Skeletal muscle satellite cell (primary cell): ENCODE data around the gene PARD3.
A peak's percentile ranks its signal among the peaks of the same experiment; 100 is the strongest.
"Not testable (repeated sequence)": the region's sequence is repeated elsewhere in the genome, so short reads cannot be mapped to it uniquely, and the experiment has no call there.

ENCODE experiments used
- H3K27me3 ChIP-seq: 2 replicates; pipeline ENCODE4 v1.7.0; 2013; ENCODE audit warnings: low read length; ENCODE audit not compliant: control insufficient read depth, insufficient read depth
- H3K36me3 ChIP-seq: 2 replicates; pipeline ENCODE4 v1.7.0; 2013; ENCODE audit warnings: mild to moderate bottlenecking, control low read depth, low read length; ENCODE audit not compliant: insufficient read depth
- H3K4me1 ChIP-seq: 2 replicates; pipeline ENCODE4 v1.7.0; 2013; ENCODE audit warnings: low read length; ENCODE audit not compliant: control insufficient read depth, insufficient read depth
- H3K4me2 ChIP-seq: 2 replicates; pipeline ENCODE4 v1.7.0; 2013; ENCODE audit warnings: mild to moderate bottlenecking, low read length
- H3K4me3 ChIP-seq: 2 replicates; pipeline ENCODE4 v1.7.0; 2013; ENCODE audit warnings: low read length
- H3K9ac ChIP-seq: 2 replicates; pipeline ENCODE4 v1.7.0; 2013; ENCODE audit warnings: mild to moderate bottlenecking, low read depth, low read length, moderate library complexity
- H3K9me3 ChIP-seq: replicated peaks from 2 replicates; pipeline ENCODE4 v1.7.0; 2013; ENCODE audit warnings: mild to moderate bottlenecking, control low read depth, low read length

PARD3 gene

DNA sequence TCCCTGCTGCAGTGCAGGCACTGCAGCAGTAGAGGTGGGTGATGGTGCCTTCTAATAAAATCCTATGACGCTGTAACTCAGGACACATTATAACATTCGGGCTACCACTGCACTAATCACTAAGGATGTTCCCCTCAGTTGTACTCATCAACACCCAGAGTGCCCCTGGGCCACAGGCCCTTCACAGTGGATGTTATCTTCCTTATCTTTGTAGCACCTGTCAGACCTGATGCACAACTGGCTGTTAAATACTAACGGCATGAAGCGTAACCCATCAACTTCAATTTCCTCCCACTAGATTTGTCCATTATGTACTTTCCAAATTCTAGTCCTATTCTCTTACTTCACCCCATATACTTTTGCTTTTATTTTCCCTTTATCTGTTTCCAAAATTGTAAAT, 66.3 kb downstream of the PARD3 start:
- Histone ChIP-seq H3K36me3 (no peaks in the 10 kb centered on the region), H3K4me3 (no peak overlapping the region), H3K27me3 (no peaks in the 10 kb centered on the region), H3K9ac (no peak overlapping the region), H3K9me3 (no peaks in the 10 kb centered on the region), H3K4me1 (peaks cover 6% of the 10 kb centered on the region), H3K4me2 (no peak overlapping the region)

DNA sequence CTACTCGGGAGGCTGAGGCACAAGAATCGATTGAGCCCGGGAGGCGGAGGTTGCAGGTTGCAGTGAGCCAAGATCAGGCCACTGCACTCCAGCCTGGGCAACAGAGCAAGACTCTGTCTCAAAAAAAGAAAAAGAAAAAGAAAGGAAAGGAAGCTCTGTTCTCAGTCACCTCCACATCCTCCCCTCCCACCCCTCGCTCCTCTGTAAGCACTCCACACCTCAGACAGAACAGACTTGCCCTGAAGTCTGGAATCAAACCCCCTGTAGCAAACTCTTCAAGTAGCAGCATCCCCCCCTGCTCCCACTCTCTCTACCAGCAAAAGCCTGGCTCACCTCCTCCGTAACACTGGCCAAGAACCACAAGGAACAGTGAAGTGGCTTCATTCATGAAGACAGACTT, 66.7 kb downstream of the PARD3 start:
- no peaks in the 10 kb centered on the region for H3K36me3 ChIP-seq
- H3K27me3 ChIP-seq = no peaks in the 10 kb centered on the region
- no peak overlapping the region for H3K9ac ChIP-seq
- peaks cover 10% of the 10 kb centered on the region for H3K4me1 ChIP-seq
- H3K4me3 ChIP-seq = no peak overlapping the region
- H3K9me3 ChIP-seq = no peaks in the 10 kb centered on the region
- H3K4me2 ChIP-seq = no peak overlapping the region

DNA sequence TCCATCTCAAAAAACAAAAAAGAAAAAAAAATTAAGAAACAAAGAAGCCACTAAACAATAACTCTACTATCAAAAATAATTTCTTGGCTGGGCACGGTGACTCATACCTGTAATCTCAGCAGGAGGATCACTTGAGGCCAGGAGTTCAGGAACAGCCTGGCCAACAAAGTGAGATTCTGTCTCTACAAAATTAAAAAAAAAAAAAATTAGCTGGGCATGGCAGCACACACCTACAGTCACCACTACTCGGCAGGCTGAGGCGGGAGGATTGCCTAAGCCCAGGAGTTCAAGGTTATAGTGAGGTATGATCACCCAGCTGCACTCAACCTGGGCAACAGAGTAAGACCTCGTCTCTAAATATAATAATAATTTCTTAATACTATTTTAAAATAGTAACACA, 69.0 kb downstream of the PARD3 start:
- H3K4me3 ChIP-seq = no peak overlapping the region
- H3K9ac ChIP-seq = no peak overlapping the region
- no peaks in the 10 kb centered on the region for H3K36me3 ChIP-seq
- peaks cover 16% of the 10 kb centered on the region for H3K4me1 ChIP-seq
- H3K27me3 ChIP-seq = no peaks in the 10 kb centered on the region
- H3K9me3 ChIP-seq = no peaks in the 10 kb centered on the region
- H3K4me2 ChIP-seq = no peak overlapping the region

DNA sequence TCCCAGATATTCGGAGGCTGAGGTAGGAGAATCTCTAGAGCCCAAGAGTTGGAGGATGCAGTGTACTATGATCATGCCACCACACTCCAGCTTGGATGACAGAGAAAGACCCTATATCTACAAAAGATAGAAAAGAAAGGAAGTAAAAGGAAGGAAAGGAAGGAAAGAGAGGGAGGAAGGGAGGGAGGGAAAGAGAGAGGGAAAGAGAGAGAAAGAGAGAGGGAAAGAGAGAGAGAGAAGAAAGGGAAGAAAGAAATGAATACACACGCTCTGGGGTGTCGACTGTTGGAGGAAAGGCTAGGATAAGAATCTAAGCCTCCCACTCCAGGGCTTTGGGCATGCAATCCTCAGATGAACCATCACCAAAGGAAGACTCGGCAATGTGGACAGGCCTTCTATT, 69.9 kb downstream of the PARD3 start:
- no peaks in the 10 kb centered on the region for H3K9me3 ChIP-seq
- H3K27me3 ChIP-seq = no peaks in the 10 kb centered on the region
- no peak overlapping the region for H3K4me3 ChIP-seq
- no peaks in the 10 kb centered on the region for H3K36me3 ChIP-seq
- peaks cover 20% of the 10 kb centered on the region for H3K4me1 ChIP-seq
- no peak overlapping the region for H3K4me2 ChIP-seq
- H3K9ac ChIP-seq = no peak overlapping the region

DNA sequence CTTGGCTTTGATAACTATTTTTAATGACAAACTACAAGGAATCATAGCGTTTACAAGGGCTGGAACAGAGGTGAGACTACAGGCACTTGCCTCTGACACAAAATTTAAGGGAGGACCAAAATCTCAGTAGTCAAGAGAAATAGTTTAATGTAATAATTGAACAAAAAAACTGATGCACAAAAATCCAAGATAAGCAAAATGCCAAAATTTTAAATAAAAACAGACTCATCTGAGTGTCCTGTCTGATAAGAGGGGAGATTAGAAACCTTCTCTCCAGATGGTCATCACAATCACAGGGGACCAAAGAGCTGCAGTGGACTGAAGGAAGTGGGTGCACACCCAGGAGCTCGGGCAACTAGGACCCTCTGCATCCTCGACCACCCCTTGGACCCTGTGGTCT, 70.5 kb downstream of the PARD3 start:
- peaks cover 26% of the 10 kb centered on the region for H3K4me1 ChIP-seq
- no peaks in the 10 kb centered on the region for H3K9me3 ChIP-seq
- H3K4me3 ChIP-seq = no peak overlapping the region
- H3K36me3 ChIP-seq = no peaks in the 10 kb centered on the region
- H3K9ac ChIP-seq = no peak overlapping the region
- H3K27me3 ChIP-seq = no peaks in the 10 kb centered on the region
- H3K4me2 ChIP-seq = no peak overlapping the region

DNA sequence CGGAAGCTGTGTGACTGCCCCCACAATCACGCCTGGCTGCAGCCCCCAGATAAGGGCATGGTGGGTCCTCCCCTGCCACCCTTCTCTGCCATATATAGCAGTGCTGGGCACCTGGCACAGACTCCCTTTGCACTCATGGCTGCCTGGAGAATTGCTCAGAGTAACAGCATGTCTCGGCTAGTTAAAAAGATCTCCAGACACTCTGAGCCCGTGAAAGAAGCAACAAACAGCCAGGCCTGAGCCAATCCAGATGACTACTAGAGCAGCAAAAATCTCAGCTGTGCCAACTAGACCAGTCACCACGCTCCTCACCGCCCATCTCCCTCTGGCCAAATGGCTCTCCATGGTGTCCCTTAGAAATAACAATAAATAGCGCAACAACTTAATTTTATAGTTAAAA, 71.3 kb downstream of the PARD3 start:
- peaks cover 33% of the 10 kb centered on the region for H3K4me1 ChIP-seq
- no peak overlapping the region for H3K9ac ChIP-seq

DNA sequence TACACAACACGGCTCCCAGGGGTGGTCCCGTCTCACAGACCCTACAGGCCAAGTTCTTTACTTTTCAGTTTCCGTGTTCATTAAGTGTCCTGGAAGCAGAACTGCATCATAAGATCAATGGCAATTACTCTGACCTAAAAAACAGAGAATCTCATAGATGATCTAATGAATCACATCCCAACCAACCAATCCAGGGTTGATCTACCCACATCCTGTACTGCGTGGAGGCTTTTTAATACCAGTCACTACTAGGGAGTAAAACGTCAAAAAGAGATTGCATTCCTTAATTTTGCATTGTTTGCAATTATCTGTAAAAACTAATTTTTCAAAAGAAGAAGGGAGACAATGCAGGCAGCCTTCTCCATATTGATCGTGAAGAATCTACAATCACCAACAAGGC, 72.6 kb downstream of the PARD3 start:
- Histone ChIP-seq H3K9me3 (no peaks in the 10 kb centered on the region), H3K4me1 (peaks cover 33% of the 10 kb centered on the region), H3K4me3 (no peak overlapping the region)

More for the DNA sequence above, 71.3 kb downstream of the PARD3 start:
- Histone ChIP-seq H3K9me3 (no peaks in the 10 kb centered on the region), H3K4me3 (no peak overlapping the region), H3K4me2 (peak overlapping the region; percentile 46), H3K36me3 (no peaks in the 10 kb centered on the region), H3K27me3 (no peaks in the 10 kb centered on the region)

DNA sequence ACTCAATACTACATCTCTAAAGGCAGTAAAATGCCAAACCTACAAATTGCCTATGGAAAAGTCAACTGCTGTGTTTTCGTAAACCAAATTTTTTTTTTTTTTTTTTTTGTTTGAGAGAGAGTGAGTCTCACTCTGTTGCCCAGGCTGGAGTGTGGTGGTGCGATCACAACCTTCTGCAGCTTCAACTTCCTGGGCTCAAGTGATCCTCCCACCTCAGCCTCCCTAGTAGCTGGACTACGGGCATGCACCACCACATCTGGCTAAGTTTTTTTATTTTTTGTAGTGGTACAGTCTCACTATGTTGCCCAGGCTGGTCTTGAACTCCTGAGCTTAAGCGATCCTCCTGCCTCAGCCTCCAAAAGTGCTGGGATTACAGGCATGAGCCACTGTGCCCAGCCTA, 74.0 kb downstream of the PARD3 start:
- not testable (repeated sequence) for H3K36me3 ChIP-seq, H3K9ac ChIP-seq, H3K9me3 ChIP-seq, H3K4me3 ChIP-seq, H3K27me3 ChIP-seq, H3K4me2 ChIP-seq
- peaks cover 33% of the 10 kb centered on the region for H3K4me1 ChIP-seq

More for the DNA sequence above, 72.6 kb downstream of the PARD3 start:
- Histone ChIP-seq H3K36me3 (no peaks in the 10 kb centered on the region), H3K27me3 (no peaks in the 10 kb centered on the region), H3K4me2 (no peak overlapping the region), H3K9ac (no peak overlapping the region)

DNA sequence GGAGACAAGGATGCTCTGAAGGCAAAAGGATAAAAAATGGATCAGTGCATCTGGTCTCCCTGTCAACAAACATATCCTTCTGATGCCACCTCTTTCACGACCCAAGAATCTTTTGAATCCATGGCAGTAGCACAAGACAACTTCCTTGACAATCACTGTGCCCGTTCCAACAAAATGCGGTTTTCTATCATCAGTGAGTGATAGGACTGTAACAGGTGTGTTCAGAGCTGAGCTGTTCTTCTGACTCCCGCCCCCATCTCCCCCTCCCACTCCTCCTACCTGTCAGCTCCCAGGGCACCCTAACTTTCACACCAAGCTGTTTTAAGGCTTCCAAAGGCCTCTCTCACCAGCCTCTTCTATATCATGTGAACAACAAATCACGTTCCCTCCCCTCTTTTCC, 74.8 kb downstream of the PARD3 start:
- H3K27me3 ChIP-seq = no peaks in the 10 kb centered on the region
- no peaks in the 10 kb centered on the region for H3K9me3 ChIP-seq
- H3K4me1 ChIP-seq = peaks cover 33% of the 10 kb centered on the region
- H3K4me3 ChIP-seq = peak overlapping the region; percentile 50
- H3K36me3 ChIP-seq = no peaks in the 10 kb centered on the region
- peak overlapping the region; percentile 78 for H3K4me2 ChIP-seq
- H3K9ac ChIP-seq = peak overlapping the region; percentile 33

DNA sequence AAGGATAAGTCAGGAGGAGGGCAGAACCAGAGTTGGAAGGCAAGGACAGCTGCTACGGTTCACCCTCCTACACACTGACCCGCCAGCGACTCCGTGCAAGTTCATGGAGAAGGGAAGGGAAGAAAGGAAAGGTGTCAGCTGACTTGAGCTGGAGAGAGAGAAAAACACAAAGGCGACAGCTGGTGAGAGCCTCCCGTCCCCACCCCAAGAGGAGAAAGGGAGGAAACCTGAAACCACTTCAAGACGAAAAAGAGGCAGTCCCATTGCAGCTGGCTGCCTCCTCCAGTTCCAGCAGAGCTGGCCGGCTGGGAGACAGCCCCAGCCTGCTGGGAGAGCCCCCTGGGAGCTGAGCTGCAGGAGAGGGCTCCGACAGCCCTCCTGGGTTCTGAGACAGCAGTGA, 75.2 kb downstream of the PARD3 start:
- Histone ChIP-seq H3K9ac (peak overlapping the region; percentile 33), H3K4me3 (peak overlapping the region; percentile 50), H3K4me2 (peak overlapping the region; percentile 78), H3K36me3 (no peaks in the 10 kb centered on the region), H3K27me3 (no peaks in the 10 kb centered on the region), H3K4me1 (peaks cover 33% of the 10 kb centered on the region), H3K9me3 (no peaks in the 10 kb centered on the region)

DNA sequence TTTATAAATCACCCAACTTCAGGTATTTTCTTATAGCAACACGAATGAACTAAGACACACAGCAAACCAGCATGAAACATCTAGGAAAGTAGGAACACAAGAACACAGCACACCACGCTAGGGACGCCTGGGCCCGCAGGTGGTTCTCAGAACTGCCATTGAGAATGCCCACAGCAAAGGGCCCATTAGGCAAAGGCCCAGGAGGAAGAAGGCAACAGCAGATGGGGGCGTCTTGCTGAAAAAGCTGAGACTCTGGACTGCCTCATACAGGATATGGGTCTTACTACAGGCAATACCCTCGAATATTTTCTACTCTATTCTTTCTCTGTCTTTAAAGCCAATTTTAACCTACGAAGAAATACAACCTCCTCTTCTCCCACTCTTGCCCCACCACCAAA, 77.3 kb downstream of the PARD3 start:
- Histone ChIP-seq H3K4me2 (no peak overlapping the region), H3K9me3 (no peaks in the 10 kb centered on the region), H3K4me1 (peaks cover 28% of the 10 kb centered on the region), H3K36me3 (no peaks in the 10 kb centered on the region), H3K9ac (no peak overlapping the region), H3K4me3 (no peak overlapping the region), H3K27me3 (no peaks in the 10 kb centered on the region)

DNA sequence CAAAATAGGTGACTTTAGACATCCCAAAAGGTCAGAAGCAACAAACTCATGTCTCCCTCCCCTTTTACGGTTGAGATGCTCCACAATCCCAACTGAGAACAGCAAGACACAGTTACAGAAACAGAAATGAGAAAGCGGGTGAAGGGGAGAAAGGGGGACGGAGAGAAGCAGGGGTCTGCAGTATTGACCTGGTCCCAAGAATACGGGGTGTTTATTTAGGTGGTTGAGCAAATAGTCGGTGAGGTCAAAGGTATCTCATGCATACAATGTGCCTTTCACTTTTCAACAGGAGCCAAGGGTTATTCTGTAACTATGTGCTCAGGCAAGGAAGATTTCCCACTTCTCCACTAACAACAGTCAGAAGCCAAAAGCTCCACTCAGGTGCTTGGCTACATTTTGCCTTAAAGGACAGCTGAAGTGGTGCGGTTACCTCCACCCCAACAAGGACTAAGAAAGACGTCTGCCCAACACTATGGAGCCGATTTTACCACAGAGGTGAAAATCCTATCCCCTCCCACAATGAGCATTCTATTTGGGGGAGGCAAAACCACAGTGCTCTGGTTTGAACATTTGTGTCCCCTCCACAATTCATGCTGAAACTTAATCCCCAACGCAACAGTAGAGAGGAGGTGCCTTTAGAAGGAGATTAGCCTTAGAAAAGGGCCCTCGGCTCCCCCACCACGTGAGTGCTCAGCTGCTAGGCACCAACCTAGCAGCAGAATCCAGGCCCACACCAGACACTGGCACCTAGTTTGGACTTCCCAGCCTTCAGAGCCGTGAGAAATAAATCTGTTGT, 77.9 kb downstream of the PARD3 start:
- Histone ChIP-seq H3K36me3 (no peaks in the 10 kb centered on the region), H3K4me3 (no peak overlapping the region), H3K4me2 (no peak overlapping the region), H3K9me3 (no peaks in the 10 kb centered on the region), H3K4me1 (peaks cover 32% of the 10 kb centered on the region), H3K9ac (no peak overlapping the region), H3K27me3 (no peaks in the 10 kb centered on the region)
